Thoracic aorta (tissue), 2 donors: ENCODE data around the gene WHAMM. TPM values are rescaled to one million over a fixed set of nuclear protein-coding genes. Genes with fewer than 3 reads are reported as not detected.

Experiments used
- ATAC-seq: fragments of 150-250 bp; one replicate; pipeline ENCODE4 v1.8.0; 2017; ENCODE audit warnings: low read depth; ENCODE audit not compliant: insufficient number of reproducible peaks, low FRiP score
- DNase-seq: peaks from one replicate; pipeline ENCODE4 v3.0.0-alpha.2; 2020; ENCODE audit warnings: low spot score
- H3K27ac ChIP-seq, 2 donors: fragments of 200-600 bp; sonication (generic); 1 replicate in 1 of 2; 2 replicates in 1 of 2; pipeline ENCODE4 v1.5.1; 2016; ENCODE audit warnings: mild to moderate bottlenecking in 2 of 2, moderate library complexity in 2 of 2
- H3K27me3 ChIP-seq: fragments of 200-600 bp; sonication (generic); replicated peaks from 2 replicates; pipeline ENCODE4 v1.6.0; 2016; ENCODE audit warnings: mild to moderate bottlenecking; ENCODE audit not compliant: insufficient read depth
- H3K36me3 ChIP-seq: fragments of 200-600 bp; sonication (generic); one replicate; pipeline ENCODE4 v1.5.1; 2016
- H3K4me1 ChIP-seq, 2 donors: fragments of 200-600 bp; sonication (generic); 1 replicate in 1 of 2; 2 replicates in 1 of 2; pipeline versions ENCODE4 v1.5.1 to v1.6.0; 2016; ENCODE audit warnings: low read depth in 2 of 2, mild to moderate bottlenecking in 1 of 2; ENCODE audit not compliant: control insufficient read depth in 1 of 2
- H3K4me3 ChIP-seq: fragments of 200-600 bp; sonication (generic); 2 replicates; pipeline ENCODE4 v1.5.1; 2016; ENCODE audit warnings: mild to moderate bottlenecking
- H3K9me3 ChIP-seq: fragments of 200-600 bp; sonication (generic); 2 replicates; pipeline ENCODE4 v1.5.1; 2016
- total RNA-seq, 2 donors: library from RNA; depleted of rRNA; stranded (reverse); fragments of >200 nt; gene quantifications; one replicate each; pipeline versions ENCODE4 v1.1.0 to v1.2.3, GENCODE V29; 2016
- TF ChIP-seq, protein P1 (sequence below): fragments of 200-600 bp; sonication (generic); IDR thresholded peaks from one replicate; pipeline ENCODE4 v1.5.1; 2019; ENCODE audit warnings: antibody characterized with exemption

The WHAMM gene
- total RNA-seq, 2 donors from 2014 or later, result 8.1 to 9.9 TPM

DNA sequence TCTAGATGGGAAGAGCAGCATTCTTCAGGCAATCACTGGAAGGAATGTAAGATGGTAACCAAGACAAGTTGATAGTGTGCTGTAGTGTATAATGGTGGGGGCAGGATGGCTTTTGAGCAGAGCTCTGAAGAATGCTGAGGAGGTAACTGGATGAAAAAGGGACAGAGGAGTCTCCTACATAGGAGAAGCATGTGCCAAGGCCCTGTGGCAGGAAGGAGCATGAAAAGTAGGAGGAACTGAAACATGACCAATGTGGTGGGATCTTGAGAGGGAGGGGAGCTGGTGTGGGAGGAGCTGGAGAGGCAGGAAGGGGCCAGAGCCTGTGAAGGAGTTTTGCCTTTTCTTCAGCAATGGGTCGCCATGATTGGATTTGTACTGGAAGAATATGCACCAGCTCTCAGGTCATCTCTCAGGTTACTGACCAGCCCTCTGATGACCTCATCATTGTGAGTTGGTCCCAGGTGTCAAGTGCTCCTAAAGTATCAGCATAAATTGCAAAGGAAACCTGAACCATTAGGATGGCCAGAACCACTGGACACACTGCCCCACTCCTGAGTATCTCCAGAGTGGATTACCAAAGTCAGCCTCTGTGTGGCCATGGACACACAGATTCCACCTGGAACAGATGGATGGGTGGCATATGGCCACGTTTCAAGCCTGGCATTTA is 42.1 kb upstream of the WHAMM start:
- Histone ChIP-seq H3K36me3 (peaks cover 3% of the 10 kb centered on the region), H3K27ac (no peak overlapping the region)
- no peak for ATAC-seq

DNA sequence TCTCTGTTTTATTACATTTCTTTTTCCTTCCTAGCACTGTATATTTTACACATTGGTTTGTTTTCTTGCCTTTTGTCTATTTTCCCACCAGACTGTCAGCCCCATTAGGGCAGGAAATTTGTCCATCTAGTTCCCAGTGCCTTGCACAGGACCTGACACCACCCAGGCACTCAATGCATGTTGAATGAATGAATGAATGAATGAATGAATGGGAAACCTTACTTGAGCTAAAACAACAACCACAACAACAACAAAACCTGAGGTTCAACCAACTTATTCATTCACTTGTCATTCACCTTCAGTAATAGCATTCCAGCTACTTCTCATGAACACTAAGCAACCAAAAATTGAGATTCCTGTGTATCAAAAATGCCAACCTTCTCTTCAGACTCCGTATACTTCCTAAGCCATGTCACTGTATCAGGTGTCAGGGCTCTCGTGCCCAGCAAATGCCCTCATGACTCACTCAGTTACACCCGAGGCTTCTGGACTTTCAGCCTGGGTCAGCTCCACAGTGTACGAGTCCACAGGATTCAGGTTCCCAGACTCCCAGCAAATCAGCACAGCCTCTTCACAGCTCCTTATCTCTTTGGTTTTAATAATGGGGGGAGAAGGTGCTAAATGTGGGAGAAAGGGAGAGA is 40.9 kb upstream of the WHAMM start:
- no peaks in the 10 kb centered on the region for H3K9me3 ChIP-seq
- DNase-seq, result no peak
- no peaks in the 10 kb centered on the region for H3K36me3 ChIP-seq
- H3K27me3 ChIP-seq, result no peaks in the 10 kb centered on the region
- H3K4me3 ChIP-seq, result no peak overlapping the region
- TF ChIP-seq, protein P1, sequence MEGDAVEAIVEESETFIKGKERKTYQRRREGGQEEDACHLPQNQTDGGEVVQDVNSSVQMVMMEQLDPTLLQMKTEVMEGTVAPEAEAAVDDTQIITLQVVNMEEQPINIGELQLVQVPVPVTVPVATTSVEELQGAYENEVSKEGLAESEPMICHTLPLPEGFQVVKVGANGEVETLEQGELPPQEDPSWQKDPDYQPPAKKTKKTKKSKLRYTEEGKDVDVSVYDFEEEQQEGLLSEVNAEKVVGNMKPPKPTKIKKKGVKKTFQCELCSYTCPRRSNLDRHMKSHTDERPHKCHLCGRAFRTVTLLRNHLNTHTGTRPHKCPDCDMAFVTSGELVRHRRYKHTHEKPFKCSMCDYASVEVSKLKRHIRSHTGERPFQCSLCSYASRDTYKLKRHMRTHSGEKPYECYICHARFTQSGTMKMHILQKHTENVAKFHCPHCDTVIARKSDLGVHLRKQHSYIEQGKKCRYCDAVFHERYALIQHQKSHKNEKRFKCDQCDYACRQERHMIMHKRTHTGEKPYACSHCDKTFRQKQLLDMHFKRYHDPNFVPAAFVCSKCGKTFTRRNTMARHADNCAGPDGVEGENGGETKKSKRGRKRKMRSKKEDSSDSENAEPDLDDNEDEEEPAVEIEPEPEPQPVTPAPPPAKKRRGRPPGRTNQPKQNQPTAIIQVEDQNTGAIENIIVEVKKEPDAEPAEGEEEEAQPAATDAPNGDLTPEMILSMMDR, result no peak
- no peak overlapping the region for H3K27ac ChIP-seq
- ATAC-seq, result no peak
- H3K4me1 ChIP-seq, result no peaks in the 10 kb centered on the region

More for the DNA sequence above, 42.1 kb upstream of the WHAMM start:
- Histone ChIP-seq H3K9me3 (no peaks in the 10 kb centered on the region), H3K4me3 (no peak overlapping the region), H3K4me1 (no peaks in the 10 kb centered on the region), H3K27me3 (no peaks in the 10 kb centered on the region)
- DNase-seq, result no peak
- TF ChIP-seq, protein P1, result no peak

DNA sequence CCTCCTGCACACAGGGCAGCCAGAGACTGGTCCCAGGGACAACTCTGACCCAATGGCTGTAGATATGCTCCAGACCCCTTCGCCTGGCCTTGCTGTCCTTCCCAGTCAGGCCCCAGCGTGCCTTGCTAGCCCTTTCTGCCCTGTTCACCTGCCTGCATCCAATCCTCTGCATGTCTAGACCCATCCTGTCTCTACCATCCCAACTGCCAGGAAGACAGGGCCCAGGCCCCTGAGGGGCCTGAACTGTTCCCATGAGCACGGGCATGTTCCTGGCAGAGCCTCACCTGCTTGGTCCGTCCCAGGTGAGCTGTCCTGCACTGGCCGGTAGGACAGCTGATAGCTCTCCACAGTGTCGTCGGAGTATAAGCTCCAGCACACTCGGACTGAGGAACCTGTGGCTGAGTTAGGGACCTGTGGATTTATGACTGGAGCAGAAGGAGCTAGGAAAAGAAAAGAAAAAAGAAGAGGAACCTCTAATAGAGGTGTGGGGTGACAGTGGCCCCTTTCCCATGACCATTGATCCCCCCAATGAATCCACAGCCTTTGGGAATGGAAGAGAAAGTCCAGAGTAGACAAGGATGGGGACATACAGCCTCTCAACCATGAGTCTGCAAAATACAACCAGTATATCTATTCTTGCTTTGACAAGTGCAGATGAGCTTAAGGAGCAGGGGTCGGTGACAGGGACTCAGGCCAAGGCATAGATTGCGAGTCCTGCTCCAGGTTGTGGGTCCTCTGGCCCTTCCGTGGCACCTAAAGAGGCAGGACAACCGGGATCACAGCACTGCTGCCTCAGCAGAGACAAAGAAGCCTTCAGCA is 37.4 kb upstream of the WHAMM start:
- no peaks in the 10 kb centered on the region for H3K4me1 ChIP-seq
- DNase-seq (no peak), ATAC-seq (no peak)
- no peaks in the 10 kb centered on the region for H3K9me3 ChIP-seq
- H3K4me3 ChIP-seq, result no peak overlapping the region
- H3K27ac ChIP-seq, result no peak overlapping the region
- no peaks in the 10 kb centered on the region for H3K36me3 ChIP-seq
- no peaks in the 10 kb centered on the region for H3K27me3 ChIP-seq
- TF ChIP-seq, protein P1, result no peak

DNA sequence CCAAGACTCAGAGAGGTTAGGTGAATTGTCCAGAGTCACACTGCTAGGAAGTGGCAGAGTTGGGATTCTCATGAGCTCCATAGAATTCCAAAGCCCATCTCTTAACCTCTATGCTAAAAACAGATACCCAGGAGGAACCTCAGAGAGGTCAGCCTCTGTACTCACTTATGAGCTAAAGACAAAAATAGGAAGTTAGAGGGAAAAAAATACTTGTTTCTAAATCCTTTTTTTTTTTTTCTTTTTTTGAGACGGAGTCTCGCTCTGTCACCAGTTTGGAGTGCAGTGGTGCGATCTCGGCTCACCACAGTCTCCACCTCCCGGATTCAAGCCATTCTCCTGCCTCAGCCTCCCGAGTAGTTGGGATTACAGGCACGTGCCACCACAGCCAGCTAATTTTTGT is 34.9 kb upstream of the WHAMM start:
- no peak for ATAC-seq
- TF ChIP-seq, protein P1, result no peak

DNA sequence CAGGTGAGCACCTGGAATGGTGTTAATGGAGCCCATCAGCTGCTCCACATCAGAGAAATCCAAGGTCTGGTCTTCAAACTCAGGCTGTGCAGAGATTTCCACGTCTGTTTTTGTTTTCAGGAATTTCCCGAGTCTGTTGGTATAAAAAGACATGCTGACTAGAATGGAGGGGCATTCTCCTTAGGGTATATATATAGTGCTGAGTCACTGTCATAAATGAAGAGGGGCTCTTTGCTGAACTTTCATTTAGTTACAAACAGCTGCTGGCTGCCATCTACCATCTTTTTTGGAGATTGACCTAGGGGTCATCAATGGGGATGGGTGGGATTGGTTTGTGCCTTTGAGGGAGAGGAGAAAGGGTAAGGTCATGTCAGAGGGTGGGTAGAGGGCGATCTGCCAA is 30.7 kb upstream of the WHAMM start:
- TF ChIP-seq, protein P1, result no peak

More for the DNA sequence above, 34.9 kb upstream of the WHAMM start:
- Histone ChIP-seq H3K9me3 (no peaks in the 10 kb centered on the region), H3K4me1 (no peaks in the 10 kb centered on the region), H3K4me3 (no peak overlapping the region), H3K27me3 (no peaks in the 10 kb centered on the region), H3K36me3 (no peaks in the 10 kb centered on the region), H3K27ac (no peak overlapping the region)
- DNase-seq, result no peak

More for the DNA sequence above, 30.7 kb upstream of the WHAMM start:
- Histone ChIP-seq H3K27me3 (no peaks in the 10 kb centered on the region), H3K9me3 (no peaks in the 10 kb centered on the region), H3K4me3 (no peak overlapping the region), H3K4me1 (no peaks in the 10 kb centered on the region), H3K27ac (no peak overlapping the region), H3K36me3 (no peaks in the 10 kb centered on the region)
- no peak for DNase-seq
- no peak for ATAC-seq
